HuH-7.5 (cell line): ENCODE results near the gene CRTAP.
"Not testable (repeated sequence)": the region's sequence is repeated elsewhere in the genome, so short reads cannot be mapped to it uniquely, and the experiment has no call there.

ENCODE experiments used
- DNase-seq: peaks from one replicate; pipeline ENCODE4 v3.0.0; 2011; ENCODE audit warnings: low spot score

The CRTAP gene

DNA sequence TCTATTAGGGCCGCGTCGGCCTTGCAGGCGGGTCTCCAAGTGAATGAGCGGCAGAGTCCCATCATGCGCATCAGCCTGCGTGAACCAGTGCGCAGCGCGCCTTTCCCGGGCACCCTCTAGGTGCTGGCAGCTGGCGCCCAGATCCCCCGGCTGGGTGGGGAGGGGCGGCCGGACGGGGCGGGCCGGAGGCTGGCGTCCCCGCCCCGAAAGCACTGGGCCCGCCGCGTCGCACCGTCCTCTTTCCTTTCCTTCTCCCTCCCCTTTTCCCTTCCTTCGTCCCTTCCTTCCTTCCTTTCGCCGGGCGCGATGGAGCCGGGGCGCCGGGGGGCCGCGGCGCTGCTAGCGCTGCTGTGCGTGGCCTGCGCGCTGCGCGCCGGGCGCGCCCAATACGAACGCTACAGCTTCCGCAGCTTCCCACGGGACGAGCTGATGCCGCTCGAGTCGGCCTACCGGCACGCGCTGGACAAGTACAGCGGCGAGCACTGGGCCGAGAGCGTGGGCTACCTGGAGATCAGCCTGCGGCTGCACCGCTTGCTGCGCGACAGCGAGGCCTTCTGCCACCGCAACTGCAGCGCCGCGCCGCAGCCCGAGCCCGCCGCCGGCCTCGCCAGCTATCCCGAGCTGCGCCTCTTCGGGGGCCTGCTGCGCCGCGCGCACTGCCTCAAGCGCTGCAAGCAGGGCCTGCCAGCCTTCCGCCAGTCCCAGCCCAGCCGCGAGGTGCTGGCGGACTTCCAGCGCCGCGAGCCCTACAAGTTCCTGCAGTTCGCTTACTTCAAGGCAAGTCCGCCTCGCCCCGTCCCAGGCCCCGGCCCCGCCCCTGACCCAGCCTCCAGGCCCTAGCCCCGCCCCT lies at the start of gene CRTAP:
Gene CRTAP, plus strand, starts transcription at position 243 of the 850 bp plus-strand sequence. Its CDS starts 64 bp downstream, at position 307.
- peak; percentile 71 for DNase-seq

DNA sequence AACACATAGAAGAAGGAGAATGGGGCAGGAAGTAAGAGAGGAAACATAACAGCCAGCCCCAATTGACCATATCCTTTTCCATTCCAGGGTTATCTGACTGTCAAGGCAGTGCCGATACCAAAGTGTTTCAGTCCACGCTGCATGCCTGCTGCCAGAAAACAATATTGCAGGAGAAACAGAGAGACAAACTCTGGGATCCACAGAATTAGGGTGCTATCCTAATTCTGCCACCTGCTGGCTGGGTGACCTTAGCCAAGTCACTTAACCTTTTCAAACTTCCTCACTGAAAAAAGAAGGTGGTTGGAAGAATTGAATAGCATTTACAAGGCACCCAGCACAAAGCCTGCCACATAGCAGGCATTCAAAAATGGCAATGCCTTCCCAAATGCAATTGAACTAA lies 48.9 kb upstream of the CRTAP start:
- no peak for DNase-seq

DNA sequence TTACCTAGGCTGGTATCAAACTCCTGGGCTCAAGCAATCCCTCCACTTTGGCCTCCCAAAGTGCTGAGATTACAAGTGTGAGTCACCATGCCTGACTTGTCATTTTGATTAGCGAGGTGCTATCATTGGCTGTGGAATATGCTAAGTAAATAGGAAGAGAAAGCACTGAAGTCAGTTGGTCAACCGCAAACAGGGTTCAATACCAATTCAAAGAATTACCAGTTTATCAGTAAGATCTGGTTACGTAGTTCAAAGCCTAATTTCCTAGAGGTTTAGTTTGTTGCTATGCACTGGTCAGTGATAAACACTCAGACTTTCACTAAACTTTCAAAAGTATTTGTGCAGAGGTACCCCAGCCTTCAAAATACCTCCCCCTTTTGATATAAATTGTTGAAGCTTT lies 46.3 kb upstream of the CRTAP start:
- DNase-seq: no peak

DNA sequence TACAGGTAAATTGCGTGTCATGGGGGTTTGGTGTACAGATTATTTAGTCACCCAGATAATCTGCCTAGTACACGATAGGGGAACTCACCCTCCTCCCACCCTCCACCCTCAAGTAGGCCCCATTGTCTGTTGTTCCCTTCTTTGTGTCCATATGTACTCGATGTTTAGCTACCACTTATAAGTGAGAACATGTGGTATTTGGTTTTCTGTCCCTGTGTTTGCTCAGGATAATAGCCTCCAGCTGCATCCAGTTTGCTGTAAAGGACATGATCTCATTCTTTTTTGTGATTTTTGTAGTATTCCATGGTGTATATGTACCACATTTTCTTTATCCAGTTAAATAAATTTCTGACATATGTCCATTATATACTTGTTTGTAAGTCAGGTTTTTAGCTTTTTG lies 44.0 kb upstream of the CRTAP start:
- DNase-seq: not testable (repeated sequence)

DNA sequence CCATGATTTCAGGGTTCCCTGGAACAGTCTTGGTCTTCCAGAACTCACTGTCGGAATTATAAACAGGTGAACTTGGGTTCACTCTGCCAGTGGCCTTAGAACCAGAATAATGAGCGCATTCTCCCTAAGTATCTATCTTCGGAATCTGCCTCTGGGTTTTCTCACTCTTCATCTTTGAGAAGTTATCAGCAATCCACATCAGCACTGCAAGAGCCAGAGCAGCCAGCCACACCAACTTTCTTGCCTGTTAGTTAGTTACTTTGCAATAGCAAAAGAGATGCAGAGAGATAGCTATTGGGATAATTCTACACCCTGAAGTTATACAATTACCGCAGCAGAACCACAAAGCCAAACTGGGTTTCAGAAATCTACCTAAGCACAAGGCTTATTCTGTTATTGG lies 42.6 kb upstream of the CRTAP start:
- no peak for DNase-seq

DNA sequence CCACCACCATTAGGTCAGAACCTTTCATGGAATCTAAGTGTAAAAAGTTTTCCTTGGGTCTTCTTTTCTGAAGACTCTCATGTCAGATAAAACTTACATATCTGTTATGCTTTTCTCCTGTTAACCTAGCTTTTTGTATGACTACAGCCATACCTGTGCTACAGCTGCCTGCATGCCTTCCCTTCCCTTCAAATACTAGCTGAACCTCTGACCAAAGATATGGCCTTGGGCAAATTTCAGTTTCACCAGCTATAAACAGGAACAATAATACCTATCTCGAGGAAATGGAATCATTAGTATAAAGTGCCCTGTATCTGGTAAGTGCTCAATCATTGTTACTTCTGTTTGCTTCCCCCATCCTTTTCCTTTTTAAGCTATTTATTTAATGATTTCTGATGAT lies 41.9 kb upstream of the CRTAP start:
- DNase-seq: no peak

DNA sequence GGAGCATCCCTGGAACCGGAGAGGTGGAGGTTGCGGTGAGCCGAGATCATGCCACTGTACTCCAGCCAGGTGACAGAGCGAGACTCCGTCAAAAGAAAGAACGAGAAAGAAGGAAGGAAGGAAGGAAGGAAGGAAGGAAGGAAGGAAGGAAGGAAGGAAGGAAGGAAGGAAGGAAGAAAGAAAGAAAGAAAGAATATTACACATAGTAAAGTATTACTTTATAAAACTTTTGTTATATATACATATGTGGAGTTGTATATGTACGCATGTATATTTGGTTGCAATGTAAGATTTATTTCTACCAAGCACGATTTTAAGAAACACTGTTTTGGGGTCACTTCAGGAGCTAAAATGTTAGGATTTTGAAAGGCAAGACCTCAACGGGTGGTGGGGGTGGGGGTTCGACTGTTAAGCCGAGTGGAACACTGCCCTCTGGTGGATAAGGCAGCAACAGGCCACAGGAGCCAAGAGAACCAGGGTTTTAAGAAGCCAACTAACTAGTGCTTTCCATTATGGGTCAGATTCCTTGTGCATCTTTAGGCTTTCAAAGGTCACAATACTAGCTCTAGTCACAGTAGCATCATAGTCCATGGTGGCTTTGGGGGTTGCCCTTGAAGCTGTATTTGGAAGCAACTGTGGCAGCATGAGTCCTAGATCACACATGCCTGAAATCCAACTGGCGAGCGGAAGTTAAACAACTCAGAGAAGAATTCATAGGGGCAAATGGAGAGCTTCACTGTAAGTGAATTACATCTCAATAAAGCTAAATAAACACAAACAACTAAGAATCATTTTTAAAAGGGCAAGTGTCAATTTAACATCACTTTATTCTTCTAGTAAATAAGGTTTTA lies 39.4 kb upstream of the CRTAP start:
- peak; percentile 88 for DNase-seq

DNA sequence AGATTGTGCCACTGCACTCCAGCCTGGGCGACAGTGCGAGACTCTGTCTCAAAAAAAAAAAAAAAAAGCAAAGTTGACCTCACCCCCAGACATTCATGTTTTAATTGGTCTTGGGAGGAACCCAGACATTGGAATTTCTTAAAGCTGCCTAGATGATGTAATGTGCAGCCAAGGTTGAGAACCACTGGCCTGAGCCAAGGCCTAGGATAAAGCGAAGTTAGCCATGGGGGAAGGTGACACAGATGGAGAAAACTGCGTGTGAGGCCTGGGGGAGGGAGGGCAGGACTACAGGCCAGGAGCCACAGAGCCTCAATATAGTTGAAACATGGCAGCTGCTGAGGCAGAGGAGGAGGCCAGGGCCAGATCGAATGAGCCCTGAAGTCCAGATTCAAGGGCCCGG lies 37.8 kb upstream of the CRTAP start:
- DNase-seq: no peak

DNA sequence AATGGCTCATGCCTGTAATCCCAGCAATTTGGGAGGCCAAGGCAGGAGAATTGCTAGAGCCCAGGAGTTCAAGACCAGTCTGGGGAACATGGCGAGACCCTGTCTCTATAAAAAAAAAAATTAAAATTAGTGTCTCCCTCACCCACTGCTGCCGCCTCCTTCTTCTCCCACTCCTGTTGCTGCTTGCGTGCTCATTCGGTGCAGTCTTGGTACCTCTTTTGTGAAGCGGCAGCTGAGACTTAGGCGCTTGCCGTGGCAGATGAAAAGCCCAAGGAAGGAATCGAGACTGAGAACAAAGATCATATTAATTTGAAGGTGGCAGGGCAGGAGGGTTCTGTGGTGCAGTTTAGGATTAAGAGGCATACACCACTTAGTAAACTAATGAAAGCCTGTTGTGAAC lies 36.9 kb upstream of the CRTAP start:
- DNase-seq: no peak

DNA sequence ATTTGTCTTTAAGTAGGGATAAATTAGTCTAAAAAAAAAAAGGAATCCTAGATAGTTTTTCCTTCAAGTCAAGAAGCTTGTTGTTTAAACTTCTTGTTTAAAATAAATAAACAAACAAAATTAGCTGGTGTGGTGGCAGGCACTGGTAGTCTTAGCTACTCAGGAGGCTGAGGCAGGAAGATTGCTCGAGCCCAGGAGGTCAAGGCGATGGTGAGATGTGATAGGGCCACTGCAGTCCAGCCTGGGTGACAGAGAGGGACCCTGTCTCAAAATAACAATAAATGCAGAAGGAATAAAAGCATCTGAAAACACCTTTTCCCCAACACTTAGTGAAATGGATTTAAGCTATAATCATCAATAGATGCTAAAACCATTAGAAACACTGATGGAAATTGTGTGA lies 35.8 kb upstream of the CRTAP start:
- no peak for DNase-seq

DNA sequence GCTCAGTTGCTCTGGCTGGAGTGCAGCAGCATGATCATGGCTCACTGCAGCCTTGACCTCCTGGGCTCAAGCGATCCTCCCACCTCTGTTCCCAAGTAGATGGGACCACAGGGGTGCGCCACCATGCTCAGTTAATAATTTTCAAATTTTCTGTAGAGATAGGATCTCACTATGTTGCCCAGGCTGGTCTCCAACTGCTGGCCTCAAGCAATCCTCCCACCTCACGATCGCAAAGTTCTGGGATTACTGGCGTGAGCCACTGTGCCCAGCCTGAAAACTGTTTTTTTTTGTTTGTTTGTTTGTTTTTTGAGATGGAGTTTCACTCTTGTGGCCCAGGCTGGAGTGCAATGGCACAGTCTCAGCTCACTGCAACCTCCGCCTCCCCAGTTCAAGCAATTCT lies 34.0 kb upstream of the CRTAP start:
- not testable (repeated sequence) for DNase-seq

DNA sequence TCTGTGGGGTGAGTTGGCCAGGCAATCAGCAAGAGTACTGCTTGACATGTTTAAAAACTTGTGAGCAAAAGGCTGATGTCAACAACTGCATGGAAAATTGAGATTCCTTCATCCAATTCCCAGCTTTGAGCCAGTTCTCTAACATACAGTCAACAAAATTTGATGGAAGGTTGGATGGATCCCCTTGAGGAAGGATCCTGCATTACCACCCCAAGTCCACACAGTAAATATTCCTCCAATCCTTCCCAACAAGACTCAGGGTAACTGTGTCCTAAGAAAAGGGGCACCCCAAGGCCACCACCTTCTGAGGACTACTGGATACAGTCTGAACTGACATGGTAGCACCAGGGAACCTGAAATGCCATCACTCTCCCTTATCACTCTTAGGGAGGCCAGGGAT lies 32.0 kb upstream of the CRTAP start:
- no peak for DNase-seq

DNA sequence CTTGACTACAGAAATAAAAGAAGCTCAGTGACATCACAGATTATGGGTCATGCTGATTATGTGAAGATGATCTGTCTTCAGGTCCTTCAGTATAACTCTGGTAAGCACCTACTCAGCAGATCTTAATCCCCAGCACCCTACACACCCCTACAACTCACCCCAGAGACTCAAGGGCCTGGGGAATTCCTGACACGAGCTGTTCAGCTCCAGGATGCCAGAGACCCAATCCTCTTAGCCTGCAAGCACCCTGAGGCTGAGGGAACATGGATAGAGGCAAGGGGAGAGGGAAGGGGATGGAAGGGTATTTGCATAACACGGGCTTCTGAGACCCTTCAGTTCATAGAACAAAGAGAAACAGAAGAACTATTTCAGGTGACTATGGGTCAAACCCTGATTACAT lies 29.9 kb upstream of the CRTAP start:
- no peak for DNase-seq

DNA sequence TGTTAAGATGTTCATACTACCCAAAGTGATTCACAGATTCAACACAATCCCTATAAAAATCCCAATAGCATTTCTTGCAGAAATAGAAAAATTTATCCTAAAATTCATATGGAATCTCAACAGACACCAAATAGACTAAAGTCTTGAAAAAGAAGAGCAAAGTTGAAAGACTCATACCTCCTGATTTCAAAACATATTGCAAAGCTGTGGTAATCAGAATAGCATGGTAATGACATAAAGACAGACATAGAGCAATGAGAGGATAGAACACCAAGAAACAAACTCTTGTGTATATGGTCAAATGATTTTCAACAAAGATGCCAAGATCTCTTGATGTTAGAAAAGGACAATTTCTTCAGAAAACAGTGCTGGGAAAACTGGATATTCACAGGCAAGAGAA lies 25.1 kb upstream of the CRTAP start:
- no peak for DNase-seq

DNA sequence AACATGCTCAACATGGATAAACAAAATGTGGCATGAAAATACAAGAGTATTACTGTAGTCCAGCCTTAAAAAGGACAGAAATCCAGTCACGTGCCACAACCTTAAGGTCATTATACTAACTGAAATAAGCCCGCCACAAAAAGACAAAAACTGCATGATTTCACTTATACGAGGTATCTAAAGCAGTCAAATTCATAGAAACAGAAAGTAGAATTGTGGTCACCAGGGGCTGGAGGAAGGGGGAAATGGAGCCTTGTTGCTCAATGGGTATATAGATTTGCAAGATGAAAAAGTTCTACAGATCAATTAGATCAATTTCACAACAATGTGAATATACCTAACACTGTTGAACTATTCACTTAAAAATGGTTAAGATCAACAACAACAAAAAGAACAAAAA lies 24.3 kb upstream of the CRTAP start:
- no peak for DNase-seq

DNA sequence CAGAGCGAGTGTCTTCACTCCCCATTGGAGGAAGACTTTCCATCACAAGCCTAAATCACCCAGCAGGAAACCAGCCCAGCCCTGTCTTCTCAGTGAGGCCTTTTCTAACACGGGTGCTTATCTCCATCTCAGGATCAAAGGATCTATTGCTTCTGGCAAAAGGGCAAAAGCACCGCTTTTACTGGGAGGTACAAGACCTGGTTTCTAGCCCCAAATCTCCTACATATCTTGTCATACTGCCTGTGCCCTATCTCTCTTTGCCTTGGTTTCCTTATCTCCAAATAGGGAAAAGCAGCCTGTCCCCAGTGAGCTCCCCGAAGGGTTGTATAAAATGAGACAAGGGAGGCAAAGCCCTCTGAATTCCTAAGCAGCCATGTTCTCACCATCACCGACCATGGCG lies 22.1 kb upstream of the CRTAP start:
- DNase-seq: no peak

DNA sequence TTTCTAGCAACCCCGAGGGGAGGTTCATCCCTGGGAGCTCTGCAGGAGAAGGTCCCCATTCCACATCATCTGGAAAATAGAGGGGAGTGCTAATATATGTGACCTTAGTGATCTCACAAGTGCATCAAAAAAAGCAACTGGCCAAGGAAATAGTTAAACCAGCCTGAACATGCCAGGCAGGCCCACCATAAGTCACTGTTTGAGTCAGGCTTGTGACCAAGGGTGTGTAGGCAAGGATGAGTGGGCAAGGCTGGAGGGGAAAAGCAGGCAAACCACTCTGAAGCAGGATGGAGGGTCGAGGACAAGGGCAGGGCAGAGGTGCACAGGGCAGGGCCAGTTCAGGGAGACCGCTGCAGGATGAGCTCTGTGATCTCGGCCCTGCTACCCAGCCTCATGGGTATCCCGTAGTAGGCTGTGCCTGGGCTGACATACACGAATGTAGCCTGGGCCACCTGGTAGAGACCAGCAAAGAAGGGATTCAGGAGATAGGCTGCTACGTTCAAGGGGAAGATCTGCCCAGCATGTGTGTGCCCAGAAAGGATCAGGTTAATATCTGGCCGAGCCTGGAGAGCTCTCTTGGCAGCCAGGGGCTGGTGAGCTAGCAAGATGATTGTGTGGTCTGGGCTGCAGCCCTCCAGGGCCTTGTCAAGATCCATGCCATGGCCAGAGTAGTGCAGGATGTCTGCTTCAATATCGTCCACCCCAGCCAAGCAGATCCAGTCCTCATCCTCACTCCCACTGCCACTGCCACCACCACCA lies 21.1 kb upstream of the CRTAP start:
- no peak for DNase-seq

DNA sequence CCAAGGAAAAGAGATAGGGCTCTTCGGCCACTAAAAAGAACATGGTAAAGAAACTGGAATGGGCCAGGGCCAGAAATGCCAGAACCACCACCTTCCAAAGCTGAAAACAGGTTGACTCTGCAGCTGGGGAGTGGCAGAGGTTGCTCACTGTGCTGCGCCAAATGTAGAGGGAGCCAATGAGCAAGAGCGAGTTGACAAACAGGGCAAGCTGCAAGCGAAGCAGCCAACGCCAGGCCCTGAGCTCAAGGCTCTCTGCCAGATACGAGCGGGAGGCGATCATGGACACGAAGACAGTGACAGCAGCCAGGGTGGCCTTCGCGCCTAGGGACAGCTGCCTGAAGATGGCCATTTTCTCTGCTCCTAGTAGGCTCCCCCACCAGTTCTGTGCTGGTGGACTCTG lies 20.0 kb upstream of the CRTAP start:
- DNase-seq: no peak

DNA sequence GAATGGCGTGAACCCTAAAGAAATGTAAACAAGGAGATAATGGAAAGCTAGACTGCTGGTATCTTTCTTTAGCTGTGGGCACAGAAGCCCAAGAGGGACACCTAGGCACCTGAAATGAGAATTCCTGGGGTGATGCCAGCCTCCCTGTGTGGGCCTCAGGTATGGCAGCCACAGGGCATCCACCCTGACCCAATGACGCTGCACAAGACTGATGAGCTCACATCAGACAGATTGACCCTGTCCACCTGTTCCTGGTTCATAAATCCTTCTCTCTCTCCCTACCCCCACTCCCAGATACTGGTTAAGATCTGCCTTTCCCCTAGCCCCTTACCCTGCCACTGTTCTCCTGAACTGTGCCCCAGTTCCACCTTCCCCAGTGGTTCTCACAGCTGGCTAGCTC lies 18.4 kb upstream of the CRTAP start:
- DNase-seq: no peak

DNA sequence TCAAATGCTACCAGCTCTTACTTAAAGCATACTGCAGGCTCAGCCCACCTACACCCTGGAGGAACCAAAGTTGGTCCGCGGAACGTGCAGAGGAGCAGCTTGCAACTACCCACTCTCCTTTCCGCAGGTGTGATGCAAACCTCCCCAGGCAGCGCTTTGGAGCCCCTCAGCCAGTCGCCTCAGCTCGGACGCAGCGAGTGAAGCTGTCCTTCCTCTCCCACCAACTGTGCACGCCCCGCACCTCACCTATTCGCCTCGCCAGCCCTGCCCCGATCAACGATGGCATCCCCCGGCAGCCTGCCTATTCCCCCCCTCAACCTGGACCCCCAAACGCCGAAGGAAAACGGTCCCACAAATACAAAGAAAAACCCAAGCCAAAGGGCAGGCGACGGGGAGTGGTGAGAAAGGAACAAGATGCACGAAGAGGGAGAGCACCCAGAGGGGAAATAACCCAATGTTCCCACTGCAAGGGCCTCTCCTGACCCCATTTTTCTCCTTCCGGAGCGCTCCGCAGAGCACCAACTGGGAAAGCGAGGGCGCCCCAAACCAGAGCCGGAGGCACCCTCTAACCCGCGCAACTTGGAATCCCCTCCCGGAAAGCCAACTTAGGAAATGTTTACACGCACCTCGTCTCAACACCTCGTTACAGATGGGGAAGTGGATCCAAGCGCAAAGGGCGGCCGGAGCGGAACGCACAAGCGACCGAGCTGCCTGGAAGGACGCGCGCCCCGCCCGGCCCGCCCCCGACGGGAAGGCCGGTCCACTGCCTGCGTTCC lies 17.5 kb upstream of the CRTAP start:
- peak; percentile 26 for DNase-seq

DNA sequence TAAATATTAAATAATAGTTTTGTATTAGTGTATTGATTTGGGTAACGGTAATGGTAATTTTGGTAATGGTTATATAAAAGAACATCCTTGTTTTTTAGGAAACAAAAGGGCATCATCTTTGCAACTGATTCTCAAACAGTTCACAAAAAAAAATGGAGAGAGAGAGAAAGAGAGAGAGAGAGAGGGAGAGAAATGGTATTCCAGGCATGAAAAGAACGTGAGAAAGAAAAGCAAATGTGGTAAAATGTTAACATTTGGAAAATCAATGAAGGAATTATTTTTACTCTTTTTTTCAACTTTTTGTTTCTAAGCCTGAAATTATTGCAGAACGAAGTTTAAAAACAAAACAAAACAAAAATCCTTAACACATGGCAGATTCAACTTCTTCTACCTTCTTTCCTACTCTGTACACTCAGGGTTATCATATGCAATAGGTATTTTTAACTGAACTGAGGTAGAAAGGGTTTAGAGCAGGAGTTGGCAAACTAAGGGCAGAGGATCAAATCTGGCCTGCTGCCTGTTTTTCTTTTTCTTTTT lies 14.6 kb upstream of the CRTAP start:
- no peak for DNase-seq

DNA sequence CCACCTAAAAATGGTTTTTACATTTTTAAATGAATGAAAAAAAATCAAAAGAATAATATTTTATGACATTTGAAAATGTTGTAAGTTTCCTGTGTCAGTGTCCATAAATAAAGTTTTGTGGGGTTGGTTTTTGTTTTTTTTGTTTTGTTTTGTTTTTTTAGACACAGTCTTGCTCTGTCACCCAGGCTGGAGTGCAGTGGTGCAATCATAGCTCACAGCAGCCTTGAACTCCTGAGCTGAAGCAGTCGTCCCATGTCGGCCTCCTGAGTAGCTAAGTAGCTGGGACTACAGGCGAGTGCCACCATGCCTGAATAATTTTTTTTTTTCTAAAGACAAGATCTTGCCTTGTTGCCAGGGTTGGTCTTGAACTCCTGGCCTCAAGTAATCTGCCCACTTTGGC lies 14.1 kb upstream of the CRTAP start:
- DNase-seq: no peak
